Esophagus (tissue), 2 donors: ENCODE results near the gene APMAP. TPM values are rescaled to one million over a fixed set of nuclear protein-coding genes. Genes with fewer than 3 reads are reported as not detected.

Experiments used
- H3K27ac ChIP-seq, 2 donors: one replicate each; pipeline ENCODE4 v1.5.1; 2013; ENCODE audit warnings: low read depth in 2 of 2, mild to moderate bottlenecking in 2 of 2, inconsistent platforms in 1 of 2, low read length in 1 of 2, moderate library complexity in 1 of 2
- H3K27me3 ChIP-seq, 2 donors: one replicate each; pipeline ENCODE4 v1.6.1; 2013; ENCODE audit warnings: low read length in 2 of 2, control low read depth in 1 of 2, mild to moderate bottlenecking in 1 of 2; ENCODE audit not compliant: insufficient read depth in 2 of 2, control insufficient read depth in 1 of 2
- H3K36me3 ChIP-seq, 2 donors: one replicate each; pipeline ENCODE4 v1.6.1; 2013; ENCODE audit warnings: low read length in 1 of 2; ENCODE audit not compliant: control insufficient read depth in 2 of 2, insufficient read depth in 2 of 2
- H3K4me1 ChIP-seq, 2 donors: one replicate each; pipeline ENCODE4 v1.6.1; 2013; ENCODE audit warnings: low read length in 1 of 2; ENCODE audit not compliant: control insufficient read depth in 2 of 2, insufficient read depth in 2 of 2
- H3K4me3 ChIP-seq, 2 donors: one replicate each; pipeline ENCODE4 v1.5.1; 2013; ENCODE audit warnings: low read length in 2 of 2, mild to moderate bottlenecking in 2 of 2, low read depth in 1 of 2, moderate library complexity in 1 of 2
- H3K9me3 ChIP-seq, 2 donors: one replicate each; pipeline ENCODE4 v1.6.1; 2013; ENCODE audit warnings: mild to moderate bottlenecking in 2 of 2, low read depth in 1 of 2, low read length in 1 of 2, moderate library complexity in 1 of 2; ENCODE audit not compliant: control insufficient read depth in 2 of 2, insufficient read depth in 1 of 2
- WGBS, 2 donors: extraction: QIAGEN DNeasy Blood & Tissue Kit; methylation state at CpG; one replicate each; pipeline ENCODE4 v1.1.7; 2013; 5-methylcytosine and 5-hydroxymethylcytosine counted together
- polyA plus RNA-seq, 2 donors: library from polyadenylated mRNA; stranded (reverse); fragments of 200-250 nt; gene quantifications; one replicate each; pipeline ENCODE4 v1.2.3, GENCODE V29; 2013
- donor health status: healthy with polysubstance abuse.
- donor health status: Bipolar disorder and iron deficiency.

Gene APMAP
- polyA plus RNA-seq, 2 donors, result 9.6 to 20.5 TPM

DNA sequence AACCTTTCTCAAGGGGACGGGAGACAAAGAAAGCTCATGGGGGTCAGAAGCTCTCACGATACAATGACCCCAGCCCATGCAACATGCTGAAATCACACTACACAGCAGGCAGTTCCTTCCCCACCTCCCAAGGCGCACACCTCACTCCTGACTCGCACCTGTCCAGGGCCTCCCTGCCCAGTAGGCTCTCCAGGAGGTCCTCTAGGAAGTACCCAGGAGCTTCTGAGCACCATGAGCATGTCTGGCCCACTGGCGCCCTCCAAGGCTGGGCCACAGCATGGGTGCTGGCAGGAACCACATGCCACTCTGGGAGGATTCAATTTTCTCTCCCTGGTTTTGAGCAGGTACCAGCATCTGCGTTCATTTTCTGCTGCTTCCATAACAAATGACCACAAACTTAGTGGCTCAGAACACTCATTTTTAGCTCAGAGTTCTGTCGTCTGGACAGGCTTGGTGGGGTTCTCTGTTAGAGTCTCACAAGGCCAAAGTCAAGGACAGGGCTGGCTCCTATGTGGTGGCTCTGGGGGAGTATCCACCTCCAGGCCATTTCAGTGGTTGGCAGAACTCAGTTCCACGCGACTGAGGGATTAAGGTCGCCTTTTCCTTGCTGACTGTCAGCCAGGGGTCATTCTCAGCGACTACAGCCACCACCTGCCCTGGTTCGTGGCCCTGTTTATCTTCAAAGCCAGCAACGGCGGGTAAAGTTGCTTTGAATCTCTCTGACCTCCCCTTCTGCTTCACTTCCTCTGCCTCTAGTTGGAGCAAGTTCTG is 32.7 kb upstream of the APMAP start:
- WGBS, 2 donors, result 81 to 88% methylated on average over 14 of the region's 14 CpGs
- no peak overlapping the region for H3K4me3 ChIP-seq
- H3K9me3 ChIP-seq, result no peaks in the 10 kb centered on the region
- H3K27ac ChIP-seq, result no peak overlapping the region
- peaks cover 0 to 15% of the 10 kb centered on the region in 2 donors for H3K36me3 ChIP-seq
- no peaks in the 10 kb centered on the region for H3K27me3 ChIP-seq
- H3K4me1 ChIP-seq, result peaks cover 11 to 18% of the 10 kb centered on the region in 2 donors

DNA sequence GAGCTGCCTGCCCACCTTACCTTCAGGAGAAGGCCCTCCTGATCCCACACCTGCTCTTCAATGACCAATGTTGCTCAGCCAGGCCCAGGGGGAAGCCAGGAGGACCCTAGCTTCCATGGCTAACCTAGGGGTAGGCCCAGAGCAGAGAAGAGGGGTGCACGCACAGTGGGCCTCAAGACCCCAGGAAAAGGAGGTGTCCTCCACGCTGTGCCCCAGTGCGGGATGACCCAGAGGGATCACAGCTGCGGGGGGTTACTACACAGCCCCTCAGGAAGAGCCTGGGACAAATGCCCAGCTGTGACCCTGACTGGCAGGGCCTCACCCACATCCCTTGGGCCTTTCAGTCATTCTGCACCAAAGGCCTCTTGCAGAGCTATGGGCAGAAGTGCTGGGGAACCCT is 31.6 kb upstream of the APMAP start:
- Histone ChIP-seq H3K9me3 (no peaks in the 10 kb centered on the region), H3K27me3 (no peaks in the 10 kb centered on the region), H3K36me3 (peaks cover 0 to 11% of the 10 kb centered on the region in 2 donors), H3K4me3 (no peak overlapping the region), H3K27ac (no peak overlapping the region), H3K4me1 (peaks cover 11 to 18% of the 10 kb centered on the region in 2 donors)
- 95 to 97% methylated on average over 4 of the region's 4 CpGs for WGBS, 2 donors

DNA sequence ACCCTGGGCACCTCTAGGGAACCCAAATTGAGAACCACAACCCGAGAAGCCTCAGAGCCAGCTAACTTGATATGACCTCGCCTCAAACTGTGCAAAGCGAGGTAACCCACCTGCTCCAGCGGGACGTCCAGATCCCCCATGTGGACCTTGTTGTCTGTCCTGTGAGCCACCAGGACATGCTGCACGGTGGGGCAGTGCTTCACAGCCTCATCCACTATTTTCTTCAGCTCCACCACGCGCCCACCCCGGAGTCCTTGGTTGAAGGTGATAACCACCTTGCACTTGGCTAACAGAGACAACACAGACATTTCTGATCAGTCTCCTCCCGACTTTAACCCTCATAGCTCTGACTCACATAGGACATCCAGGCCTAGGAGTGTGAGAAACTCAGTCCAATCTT is 30.8 kb upstream of the APMAP start:
- WGBS, 2 donors, result 72 to 78% methylated on average over 10 of the region's 10 CpGs
- Histone ChIP-seq H3K4me3 (no peak overlapping the region), H3K36me3 (peaks cover 0 to 11% of the 10 kb centered on the region in 2 donors), H3K27me3 (no peaks in the 10 kb centered on the region), H3K4me1 (peaks cover 11 to 23% of the 10 kb centered on the region in 2 donors), H3K9me3 (no peaks in the 10 kb centered on the region), H3K27ac (peak overlapping the region; percentile 20 to 82)

- no peaks in the 10 kb centered on the region for H3K9me3 ChIP-seq
- peak overlapping the region in 1 of 2 donors; percentile 82 for H3K27ac ChIP-seq
- H3K36me3 ChIP-seq, result peaks cover 0 to 11% of the 10 kb centered on the region in 2 donors
- peaks cover 11 to 24% of the 10 kb centered on the region in 2 donors for H3K4me1 ChIP-seq
- no peaks in the 10 kb centered on the region for H3K27me3 ChIP-seq
- 40 to 58% methylated on average over 11 of the region's 11 CpGs for WGBS, 2 donors
- H3K4me3 ChIP-seq, result no peak overlapping the region
Observed at GRCh38 chr20:25022680-25023079, 30.1 kb upstream of the APMAP start.

GRCh38 chr20:25021336-25021735 is 28.8 kb upstream of the APMAP start:
- H3K9me3 ChIP-seq, result no peaks in the 10 kb centered on the region
- WGBS, 2 donors, result 93 to 97% methylated on average over 6 of the region's 6 CpGs
- H3K27me3 ChIP-seq, result no peaks in the 10 kb centered on the region
- no peak overlapping the region for H3K27ac ChIP-seq
- H3K36me3 ChIP-seq, result peaks cover 0 to 11% of the 10 kb centered on the region in 2 donors
- H3K4me1 ChIP-seq, result peaks cover 11 to 31% of the 10 kb centered on the region in 2 donors
- no peak overlapping the region for H3K4me3 ChIP-seq

GRCh38 chr20:25020901-25021301 is 28.4 kb upstream of the APMAP start:
- peaks cover 0 to 7% of the 10 kb centered on the region in 2 donors for H3K36me3 ChIP-seq
- H3K4me1 ChIP-seq, result peaks cover 11 to 30% of the 10 kb centered on the region in 2 donors
- H3K4me3 ChIP-seq, result no peak overlapping the region
- no peak overlapping the region for H3K27ac ChIP-seq
- no peaks in the 10 kb centered on the region for H3K27me3 ChIP-seq
- no peaks in the 10 kb centered on the region for H3K9me3 ChIP-seq
- WGBS, 2 donors, result 72 to 83% methylated on average over 6 of the region's 6 CpGs

GRCh38 chr20:25020345-25020744 is 27.8 kb upstream of the APMAP start:
- 93 to 95% methylated on average over 5 of the region's 5 CpGs for WGBS, 2 donors
- Histone ChIP-seq H3K36me3 (peaks cover 0 to 6% of the 10 kb centered on the region in 2 donors), H3K4me3 (no peak overlapping the region), H3K4me1 (peaks cover 11 to 30% of the 10 kb centered on the region in 2 donors), H3K27me3 (no peaks in the 10 kb centered on the region), H3K27ac (no peak overlapping the region), H3K9me3 (no peaks in the 10 kb centered on the region)

- WGBS, 2 donors, result 73% methylated on average over 16 of the region's 16 CpGs
- H3K27me3 ChIP-seq, result no peaks in the 10 kb centered on the region
- H3K4me3 ChIP-seq, result no peak overlapping the region
- no peaks in the 10 kb centered on the region for H3K9me3 ChIP-seq
- H3K4me1 ChIP-seq, result peaks cover 11 to 30% of the 10 kb centered on the region in 2 donors
- H3K27ac ChIP-seq, result peak overlapping the region; percentile 11 to 34
- peaks cover 3 to 11% of the 10 kb centered on the region in 2 donors for H3K36me3 ChIP-seq
Observed at GRCh38 chr20:25019381-25020155, 27.0 kb upstream of the APMAP start.

- Histone ChIP-seq H3K27me3 (no peaks in the 10 kb centered on the region), H3K27ac (no peak overlapping the region), H3K4me3 (no peak overlapping the region), H3K36me3 (peaks cover 3 to 15% of the 10 kb centered on the region in 2 donors), H3K9me3 (no peaks in the 10 kb centered on the region), H3K4me1 (peaks cover 7 to 26% of the 10 kb centered on the region in 2 donors)
- 93 to 94% methylated on average over 6 of the region's 6 CpGs for WGBS, 2 donors
Observed at GRCh38 chr20:25018841-25019240, 26.3 kb upstream of the APMAP start.
